ENCODE measurements around the gene SLC6A9.

- TF ChIP-seq CTCF (IDR thresholded peaks at IDR 0.05) (no peak), POLR2A (IDR thresholded peaks at IDR 0.05) (no peak)
These were observed 77.9 kb downstream of the SLC6A9 start for GRCh38 chr1:43953361-43953760.
